IPS DF 6.9 (cell line): ENCODE data around the gene TMEM208.

Source experiments
- DNase-seq: peaks from one replicate; pipeline ENCODE4 v3.0.0-alpha.2; 2013; ENCODE audit warnings: low read depth, low spot score
- H3K27ac ChIP-seq: one replicate; pipeline ENCODE4 v1.5.1; 2013; ENCODE audit warnings: low read length, control low read depth
- H3K27me3 ChIP-seq: 2 replicates; pipeline ENCODE4 v1.6.1; 2013; ENCODE audit warnings: mild to moderate bottlenecking, low read length; ENCODE audit not compliant: control insufficient read depth, insufficient read depth
- H3K36me3 ChIP-seq: 2 replicates; pipeline ENCODE4 v1.6.1; 2013; ENCODE audit warnings: low read length; ENCODE audit not compliant: control insufficient read depth, insufficient read depth
- H3K4me1 ChIP-seq: 2 replicates; pipeline ENCODE4 v1.6.1; 2013; ENCODE audit warnings: low read length; ENCODE audit not compliant: control insufficient read depth, insufficient read depth
- H3K4me3 ChIP-seq: 2 replicates; pipeline ENCODE4 v1.5.1; 2013; ENCODE audit warnings: mild to moderate bottlenecking, low read length
- H3K9me3 ChIP-seq: 2 replicates; pipeline ENCODE4 v1.6.1; 2013; ENCODE audit warnings: low read length, inconsistent platforms; ENCODE audit not compliant: control insufficient read depth, insufficient read depth
- WGBS: extraction: QIAGEN DNeasy Blood & Tissue Kit; methylation state at CpG from one replicate; pipeline ENCODE4 v1.1.7; 2013; ENCODE audit warnings: mixed read lengths, missing lambda C conversion rate; ENCODE audit not compliant: insufficient read length, insufficient coverage; 5-methylcytosine and 5-hydroxymethylcytosine counted together

The TMEM208 gene

GRCh38 chr16:67245674-67246080, 18.7 kb downstream of the TMEM208 start:
- H3K27me3 ChIP-seq: peaks cover 2% of the 10 kb centered on the region
- no peaks in the 10 kb centered on the region for H3K36me3 ChIP-seq
- WGBS: no CpG with 5 or more reads among the region's 8 CpGs
- H3K9me3 ChIP-seq: no peaks in the 10 kb centered on the region
- no peak overlapping the region for H3K27ac ChIP-seq
- peaks cover 19% of the 10 kb centered on the region for H3K4me1 ChIP-seq
- peak overlapping the region; percentile 99; the same call in 1 of the 2 replicates for H3K4me3 ChIP-seq
- DNase-seq: no peak

- peaks cover 2% of the 10 kb centered on the region for H3K27me3 ChIP-seq
- peak overlapping the region; percentile 99; the same call in 1 of the 2 replicates for H3K4me3 ChIP-seq
- no peaks in the 10 kb centered on the region for H3K36me3 ChIP-seq
- no peak overlapping the region for H3K27ac ChIP-seq
- no peak for DNase-seq
- peaks cover 19% of the 10 kb centered on the region for H3K4me1 ChIP-seq
- WGBS: no CpG with 5 or more reads among the region's 48 CpGs
- H3K9me3 ChIP-seq: no peaks in the 10 kb centered on the region
These were observed 19.3 kb downstream of the TMEM208 start for GRCh38 chr16:67246081-67246755.

GRCh38 chr16:67246756-67247191, 19.8 kb downstream of the TMEM208 start:
- Histone ChIP-seq H3K4me1 (peaks cover 15% of the 10 kb centered on the region), H3K27me3 (peaks cover 2% of the 10 kb centered on the region), H3K36me3 (no peaks in the 10 kb centered on the region), H3K9me3 (no peaks in the 10 kb centered on the region), H3K4me3 (peak overlapping the region; percentile 99), H3K27ac (no peak overlapping the region)
- no CpG with 5 or more reads among the region's 26 CpGs for WGBS
- peak; percentile 87 for DNase-seq

GRCh38 chr16:67247192-67248072, 20.5 kb downstream of the TMEM208 start, which contains the start of gene FHOD1:
Gene FHOD1, minus strand, starts transcription at chr16:67247481. Its CDS starts 71 bp downstream, at chr16:67247410.
- no peak within 1 kb of the TSS for H3K27ac ChIP-seq
- H3K27me3 ChIP-seq: peaks cover 2% of the 10 kb centered on the region
- no peaks in the 10 kb centered on the region for H3K36me3 ChIP-seq
- no CpG with 5 or more reads among the region's 60 CpGs for WGBS
- peak within 1 kb of the TSS; percentile 99 for H3K4me3 ChIP-seq
- H3K4me1 ChIP-seq: peaks cover 15% of the 10 kb centered on the region
- DNase-seq: peak; percentile 90
- no peaks in the 10 kb centered on the region for H3K9me3 ChIP-seq

GRCh38 chr16:67248073-67248400, 21.1 kb downstream of the TMEM208 start:
- H3K4me1 ChIP-seq: peaks cover 15% of the 10 kb centered on the region
- WGBS: no CpG with 5 or more reads among the region's 7 CpGs

GRCh38 chr16:67248401-67249177, 21.7 kb downstream of the TMEM208 start, which contains the start of gene SLC9A5:
Gene SLC9A5, plus strand, starts transcription at chr16:67248979. Its CDS starts 36 bp downstream, at chr16:67249015.
- H3K4me3 ChIP-seq: peak within 1 kb of the TSS; percentile 65; the same call in 1 of the 2 replicates
- H3K27me3 ChIP-seq: peaks cover 2% of the 10 kb centered on the region
- peaks cover 15% of the 10 kb centered on the region for H3K4me1 ChIP-seq
- no peak within 1 kb of the TSS for H3K27ac ChIP-seq
- no peaks in the 10 kb centered on the region for H3K9me3 ChIP-seq
- no CpG with 5 or more reads among the region's 75 CpGs for WGBS
- DNase-seq: no peak
- no peaks in the 10 kb centered on the region for H3K36me3 ChIP-seq

More at GRCh38 chr16:67248073-67248400, 21.1 kb downstream of the TMEM208 start:
- no peaks in the 10 kb centered on the region for H3K9me3 ChIP-seq
- no peak overlapping the region for H3K27ac ChIP-seq
- H3K4me3 ChIP-seq: peak overlapping the region; percentile 65; the same call in 1 of the 2 replicates
- DNase-seq: no peak
- H3K36me3 ChIP-seq: no peaks in the 10 kb centered on the region
- H3K27me3 ChIP-seq: peaks cover 2% of the 10 kb centered on the region

- Histone ChIP-seq H3K27ac (no peak overlapping the region), H3K4me3 (peak overlapping the region; percentile 65; the same call in 1 of the 2 replicates), H3K9me3 (no peaks in the 10 kb centered on the region), H3K27me3 (peaks cover 2% of the 10 kb centered on the region), H3K36me3 (no peaks in the 10 kb centered on the region), H3K4me1 (peaks cover 15% of the 10 kb centered on the region)
- no peak for DNase-seq
- WGBS: no CpG with 5 or more reads among the region's 22 CpGs
These were observed 22.5 kb downstream of the TMEM208 start for GRCh38 chr16:67249178-67250044.

GRCh38 chr16:67250045-67250327, 23.1 kb downstream of the TMEM208 start:
- H3K36me3 ChIP-seq: no peaks in the 10 kb centered on the region
- H3K4me3 ChIP-seq: no peak overlapping the region
- H3K27me3 ChIP-seq: peaks cover 2% of the 10 kb centered on the region
- no peak for DNase-seq
- no peaks in the 10 kb centered on the region for H3K9me3 ChIP-seq
- H3K27ac ChIP-seq: no peak overlapping the region
- no CpG with 5 or more reads among the region's 4 CpGs for WGBS
- peaks cover 15% of the 10 kb centered on the region for H3K4me1 ChIP-seq

GRCh38 chr16:67252609-67253497, 25.9 kb downstream of the TMEM208 start:
- Histone ChIP-seq H3K27ac (no peak overlapping the region), H3K4me3 (no peak overlapping the region), H3K27me3 (peaks cover 2% of the 10 kb centered on the region), H3K4me1 (peaks cover 7% of the 10 kb centered on the region; the same call in 1 of the 2 replicates), H3K36me3 (no peaks in the 10 kb centered on the region), H3K9me3 (no peaks in the 10 kb centered on the region)
- DNase-seq: no peak
- no CpG with 5 or more reads among the region's 4 CpGs for WGBS
